Measurements from ENCODE around the gene MOK. TPM values are rescaled to one million over a fixed set of nuclear protein-coding genes. Genes with fewer than 3 reads are reported as not detected.
A peak's percentile ranks its signal among the peaks of the same experiment; 100 is the strongest.

Gene MOK
- total and polyA plus RNA-seq, 2 of the 4 experiments (the other 2 are of a cell fraction) = 16.8 to 48.5 TPM

DNA sequence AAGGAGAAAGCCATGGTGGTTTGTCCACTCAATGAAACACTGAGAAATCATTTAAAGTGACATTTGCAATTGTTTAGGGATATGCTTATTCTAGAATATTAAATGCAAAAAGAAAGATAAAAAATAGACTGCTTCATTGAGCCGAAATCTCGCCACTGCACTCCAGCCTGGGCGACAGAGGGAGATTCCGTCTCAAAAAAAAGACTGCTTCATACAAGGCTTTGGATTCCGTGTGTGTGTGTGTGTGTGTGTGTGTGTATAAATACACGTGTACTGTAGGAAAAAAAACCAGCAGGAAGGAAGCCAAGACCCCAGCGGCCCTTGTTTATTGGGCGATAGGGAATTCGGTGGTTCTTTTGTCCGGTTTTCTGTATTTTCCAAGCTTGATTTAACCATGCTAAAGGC, 11.4 kb upstream of the MOK start:
- CTCF ChIA-PET = interaction anchor here (0.6 kb wide), 3 partner anchors 98 to 625 kb away, joined by 3 read pairs; no protein-coding TSS in a partner anchor
- H2AFZ ChIP-seq (replicated peaks; ENCODE audit: low read length, poor library complexity) = peak overlapping the region; percentile 94
- H3K9ac ChIP-seq (ENCODE audit: low read depth, low read length) = peak overlapping the region; percentile 52
- H3K23ac ChIP-seq (ENCODE audit: low read depth, low read length) = peak overlapping the region; percentile 8; the same call in 1 of the 2 replicates
- peaks cover 20% of the 10 kb centered on the region for H3K9me1 ChIP-seq (ENCODE audit: insufficient read depth, low read length)
- H3K27ac ChIP-seq (ENCODE audit: insufficient read depth, low read length) = peak overlapping the region; percentile 49
- peak overlapping the region; percentile 17 for H3K14ac ChIP-seq (replicated peaks; ENCODE audit: low read depth, low read length)
- peak overlapping the region; percentile 67 for H3K18ac ChIP-seq (ENCODE audit: low read depth, low read length)
- peak overlapping the region; percentile 45 for H3K4me3 ChIP-seq (ENCODE audit: insufficient read depth, low read depth, low read length)
- peak overlapping the region; percentile 13 for H2BK120ac ChIP-seq (ENCODE audit: low read depth, low read length)
- peak overlapping the region; percentile 38 for H3K4ac ChIP-seq (ENCODE audit: low read depth, low read length)
- 5% methylated on average over 4 of the region's 10 CpGs; no CpG with 5 or more reads in 1 of the 2 experiments for WGBS, 2 experiments (ENCODE audit: extremely low coverage in 2 of 2, insufficient read length in 1 of 2)
- no peaks in the 10 kb centered on the region for H3K27me3 ChIP-seq (ENCODE audit: control insufficient read depth, insufficient read depth, low read length)
- no peak overlapping the region for H2AK5ac ChIP-seq (ENCODE audit: low read depth, low read length)
- H2BK20ac ChIP-seq (ENCODE audit: low read depth, low read length) = 0 out of 2 replicates have a peak overlapping the region, but pooled peaks have one; percentile 9
- H4K5ac ChIP-seq (ENCODE audit: low read depth, low read length) = peak overlapping the region; percentile 62
- peaks cover 14 to 25% of the 10 kb centered on the region in 2 experiments; a peak in 3 of 4 replicates for H3K79me1 ChIP-seq (ENCODE audit: low read depth in 1 of 2, low read length in 2 of 2)
- ATAC-seq (ENCODE audit: low read depth) (no peak), DNase-seq (peak; percentile 75)
- peak overlapping the region; percentile 66 for H2BK5ac ChIP-seq (ENCODE audit: low read depth, low read length, poor library complexity, severe bottlenecking)
- no peak overlapping the region for H2BK15ac ChIP-seq (ENCODE audit: low read depth, low read length)
- H3K36me3 ChIP-seq (ENCODE audit: control insufficient read depth, insufficient read depth, low read length) = no peaks in the 10 kb centered on the region
- in situ Hi-C loops (cut with MboI; ENCODE audit: low sequenced_read_pairs) = loop anchor here (10.0 to 25.0 kb wide), 4 partner anchors 172 to 554 kb away; partner anchors contain the start of genes DYNC1H1, HSP90AA1 and PPP2R5C
- peak overlapping the region; percentile 0 for H2AK9ac ChIP-seq (replicated peaks; ENCODE audit: low read depth, low read length, poor library complexity)
- H3K56ac ChIP-seq (ENCODE audit: extremely low read depth, insufficient read depth, low read length) = peak overlapping the region; percentile 48
- H4K20me1 ChIP-seq (ENCODE audit: insufficient read depth, low read length) = no peaks in the 10 kb centered on the region
- H3K9me3 ChIP-seq (ENCODE audit: control insufficient read depth, insufficient read depth, low read length) = no peaks in the 10 kb centered on the region
- POLR2A ChIA-PET (ENCODE audit: unreplicated experiment) = interaction anchor here (0.6 kb wide), 1 partner anchor 38 kb away, joined by 3 read pairs; no protein-coding TSS in a partner anchor
- intact Hi-C loops (cut with micrococcal nuclease) = no loop called here
- peaks cover 15% of the 10 kb centered on the region for H3K4me1 ChIP-seq (ENCODE audit: control insufficient read depth, insufficient read depth, low read length)
- peak overlapping the region in 1 of 2 experiments; percentile 67; a peak in 3 of 4 replicates for H4K8ac ChIP-seq (ENCODE audit: low read depth in 2 of 2, low read length in 2 of 2)
- peak overlapping the region; percentile 2; the same call in 1 of the 2 replicates for H4K91ac ChIP-seq (ENCODE audit: insufficient read depth, low read depth, low read length)
- TF ChIP-seq BHLHE40 (IDR thresholded peaks at IDR 0.05; ENCODE audit: low read depth, low read length) (no peak), USF2 (IDR thresholded peaks at IDR 0.05; ENCODE audit: low read depth, low read length) (no peak)
- H3K4me2 ChIP-seq (ENCODE audit: low read depth, low read length) = peak overlapping the region; percentile 92
- BruUV-seq (replicated peaks) = no TSS peak
- dilution Hi-C loops (cut with HindIII; ENCODE audit: low sequenced_read_pairs, unreplicated experiment) = no loop called here
